Measurements from ENCODE around the gene LPAR5. TPM values are rescaled to one million over a fixed set of nuclear protein-coding genes. Genes with fewer than 3 reads are reported as not detected.

Gene LPAR5
- total RNA-seq, 1 donor from 2014 or later, result 0.57 TPM

DNA sequence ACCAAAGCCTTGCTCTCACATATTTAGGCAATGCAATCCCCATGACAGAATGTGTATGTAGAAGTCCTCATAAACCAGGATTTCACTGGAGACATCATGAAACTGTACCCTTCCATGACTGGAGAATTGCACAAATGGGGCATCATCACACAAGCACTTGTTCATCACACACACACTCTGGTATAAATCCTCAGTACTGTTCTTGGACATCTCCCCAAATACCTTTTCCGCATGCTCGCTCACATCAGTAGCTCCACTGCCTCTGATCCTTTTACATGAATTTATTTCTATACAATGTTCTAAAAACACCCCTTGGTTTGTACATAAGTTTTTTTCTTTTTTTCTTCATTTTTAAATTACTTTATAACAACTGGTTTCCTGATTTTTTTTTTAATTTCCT is 30.5 kb upstream of the LPAR5 start:
- DNase-seq (ENCODE audit: low spot score), result no peak
- Mint-ChIP-seq H3K4me3 (ENCODE audit: unreplicated experiment) (no peak overlapping the region), H3K27me3 (ENCODE audit: low read depth) (no peaks in the 10 kb centered on the region), H3K4me1 (ENCODE audit: low read depth) (peaks cover 23% of the 10 kb centered on the region), H3K9me3 (ENCODE audit: low read depth) (no peaks in the 10 kb centered on the region), H3K27ac (ENCODE audit: unreplicated experiment) (no peak overlapping the region), H3K36me3 (ENCODE audit: low read depth) (peaks cover 29% of the 10 kb centered on the region)
- TF ChIP-seq, protein P1, sequence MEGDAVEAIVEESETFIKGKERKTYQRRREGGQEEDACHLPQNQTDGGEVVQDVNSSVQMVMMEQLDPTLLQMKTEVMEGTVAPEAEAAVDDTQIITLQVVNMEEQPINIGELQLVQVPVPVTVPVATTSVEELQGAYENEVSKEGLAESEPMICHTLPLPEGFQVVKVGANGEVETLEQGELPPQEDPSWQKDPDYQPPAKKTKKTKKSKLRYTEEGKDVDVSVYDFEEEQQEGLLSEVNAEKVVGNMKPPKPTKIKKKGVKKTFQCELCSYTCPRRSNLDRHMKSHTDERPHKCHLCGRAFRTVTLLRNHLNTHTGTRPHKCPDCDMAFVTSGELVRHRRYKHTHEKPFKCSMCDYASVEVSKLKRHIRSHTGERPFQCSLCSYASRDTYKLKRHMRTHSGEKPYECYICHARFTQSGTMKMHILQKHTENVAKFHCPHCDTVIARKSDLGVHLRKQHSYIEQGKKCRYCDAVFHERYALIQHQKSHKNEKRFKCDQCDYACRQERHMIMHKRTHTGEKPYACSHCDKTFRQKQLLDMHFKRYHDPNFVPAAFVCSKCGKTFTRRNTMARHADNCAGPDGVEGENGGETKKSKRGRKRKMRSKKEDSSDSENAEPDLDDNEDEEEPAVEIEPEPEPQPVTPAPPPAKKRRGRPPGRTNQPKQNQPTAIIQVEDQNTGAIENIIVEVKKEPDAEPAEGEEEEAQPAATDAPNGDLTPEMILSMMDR (IDR thresholded peaks at IDR 0.05), result no peak

DNA sequence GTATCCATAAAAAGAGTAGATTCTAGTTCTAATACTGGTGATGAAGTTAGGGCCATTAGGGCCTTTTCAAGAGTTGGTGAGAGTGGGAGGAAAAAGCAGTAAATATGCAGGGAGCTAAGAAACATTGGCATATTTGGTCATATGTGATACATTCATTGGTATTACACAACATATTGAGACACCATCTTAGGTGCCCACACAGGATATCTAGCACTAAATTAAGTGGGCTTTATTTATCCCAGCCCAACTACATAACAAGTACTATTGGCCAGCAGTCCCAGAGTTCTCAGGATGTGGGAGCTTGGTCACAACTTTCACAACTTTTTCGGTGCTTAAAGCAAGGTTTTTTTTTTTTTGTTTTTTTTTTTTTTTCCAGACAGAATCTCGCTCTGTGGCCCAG is 29.1 kb upstream of the LPAR5 start:
- Mint-ChIP-seq H3K4me3 (ENCODE audit: unreplicated experiment) (no peak overlapping the region), H3K36me3 (ENCODE audit: low read depth) (peaks cover 20% of the 10 kb centered on the region), H3K27ac (ENCODE audit: unreplicated experiment) (no peak overlapping the region), H3K27me3 (ENCODE audit: low read depth) (no peaks in the 10 kb centered on the region), H3K4me1 (ENCODE audit: low read depth) (peaks cover 23% of the 10 kb centered on the region), H3K9me3 (ENCODE audit: low read depth) (no peaks in the 10 kb centered on the region)
- DNase-seq (ENCODE audit: low spot score), result no peak
- TF ChIP-seq, protein P1 (IDR thresholded peaks at IDR 0.05), result no peak

DNA sequence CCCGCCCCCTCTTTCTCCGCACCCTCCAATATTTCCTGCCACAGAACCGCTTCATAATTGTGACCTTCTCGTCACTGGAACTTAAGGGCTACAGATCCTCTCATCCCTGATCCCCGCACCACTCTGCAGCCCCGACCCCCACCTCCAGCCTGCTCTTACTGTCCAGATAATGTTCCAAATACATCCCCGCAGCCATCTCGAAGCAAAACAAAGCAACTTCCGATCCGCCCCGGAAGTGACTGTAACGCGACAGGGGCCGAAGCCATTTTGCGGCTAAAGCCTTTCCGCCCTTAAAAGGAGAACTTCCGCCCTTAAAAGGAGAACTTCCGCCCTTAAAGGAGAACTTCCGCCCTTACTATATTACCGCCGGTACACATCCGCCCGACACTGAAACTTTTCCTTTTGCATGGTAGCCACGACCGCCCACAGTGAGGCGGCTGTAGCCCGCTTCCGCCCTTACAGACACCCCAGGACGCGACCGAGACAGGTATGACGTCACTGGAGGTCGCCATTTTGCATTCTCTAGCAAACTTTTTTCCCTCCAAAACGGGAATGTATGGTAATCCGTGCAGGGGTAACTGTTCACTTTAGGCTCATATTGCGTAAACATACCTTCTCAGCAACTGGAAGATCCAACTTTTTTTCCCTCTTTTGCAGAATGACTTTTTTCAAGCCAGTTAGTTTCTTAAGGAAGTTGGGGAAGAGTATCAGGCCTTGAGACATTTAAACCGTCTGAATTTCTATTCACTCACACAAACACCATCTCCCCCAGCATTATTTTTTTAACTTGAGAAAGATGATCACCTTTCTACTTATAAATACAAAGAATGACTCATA is 27.4 kb upstream of the LPAR5 start, which contains the start of gene ING4:
TSS of gene ING4 (minus strand) at position 214 of the 837 bp plus-strand sequence. CDS start at position 196, 18 bp downstream.
- peak within 1 kb of the TSS; percentile 99 for H3K27ac Mint-ChIP-seq (ENCODE audit: unreplicated experiment)
- peak; percentile 98 for DNase-seq (ENCODE audit: low spot score)
- H3K4me1 Mint-ChIP-seq (ENCODE audit: low read depth), result peaks cover 23% of the 10 kb centered on the region
- no peaks in the 10 kb centered on the region for H3K9me3 Mint-ChIP-seq (ENCODE audit: low read depth)
- peaks cover 16% of the 10 kb centered on the region for H3K36me3 Mint-ChIP-seq (ENCODE audit: low read depth)
- no peaks in the 10 kb centered on the region for H3K27me3 Mint-ChIP-seq (ENCODE audit: low read depth)
- peak within 1 kb of the TSS; percentile 99 for H3K4me3 Mint-ChIP-seq (ENCODE audit: unreplicated experiment)
- TF ChIP-seq, protein P1 (IDR thresholded peaks at IDR 0.05), result no peak

DNA sequence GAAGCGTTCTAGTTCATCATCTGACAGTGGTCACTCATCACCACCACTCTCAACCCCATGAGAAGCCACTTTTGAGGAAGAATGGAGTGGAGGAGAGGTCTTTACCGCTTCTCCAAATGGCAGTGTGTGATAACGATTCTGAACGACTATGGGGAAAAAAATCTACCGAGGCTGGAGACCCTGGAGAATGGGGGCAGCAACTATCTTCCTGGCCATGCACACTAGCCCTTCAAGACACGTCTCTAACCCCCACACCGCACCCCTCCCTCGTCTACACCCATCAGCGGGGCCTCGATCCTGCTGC is 26.8 kb upstream of the LPAR5 start:
- TF ChIP-seq, protein P1 (IDR thresholded peaks at IDR 0.05), result no peak
- DNase-seq (ENCODE audit: low spot score), result no peak
- peak overlapping the region; percentile 99 for H3K27ac Mint-ChIP-seq (ENCODE audit: unreplicated experiment)
- H3K4me3 Mint-ChIP-seq (ENCODE audit: unreplicated experiment), result peak overlapping the region; percentile 99
- H3K36me3 Mint-ChIP-seq (ENCODE audit: low read depth), result peaks cover 10% of the 10 kb centered on the region
- H3K4me1 Mint-ChIP-seq (ENCODE audit: low read depth), result peaks cover 23% of the 10 kb centered on the region
- no peaks in the 10 kb centered on the region for H3K9me3 Mint-ChIP-seq (ENCODE audit: low read depth)
- no peaks in the 10 kb centered on the region for H3K27me3 Mint-ChIP-seq (ENCODE audit: low read depth)

DNA sequence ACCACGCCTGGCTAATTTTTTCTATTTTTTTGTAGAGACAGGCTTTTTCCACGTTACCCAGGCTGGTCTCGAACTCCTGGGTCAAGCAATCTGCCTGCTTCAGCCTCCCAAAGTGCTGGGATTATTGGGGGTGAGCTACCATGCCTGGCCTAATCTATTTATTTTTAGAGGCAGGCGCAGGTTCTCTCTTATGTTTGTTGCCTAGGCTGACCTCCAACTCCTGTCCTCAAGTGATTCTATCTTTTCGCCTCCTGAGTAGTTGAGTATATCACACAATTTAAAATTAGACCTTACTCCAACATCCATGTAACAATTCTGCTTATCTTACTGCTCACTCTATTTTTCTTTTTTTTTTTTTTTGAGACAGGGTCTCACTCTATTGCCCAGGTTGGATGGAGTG is 18.2 kb upstream of the LPAR5 start:
- TF ChIP-seq, protein P1 (IDR thresholded peaks at IDR 0.05), result no peak
- H3K9me3 Mint-ChIP-seq (ENCODE audit: low read depth), result no peaks in the 10 kb centered on the region
- H3K27me3 Mint-ChIP-seq (ENCODE audit: low read depth), result no peaks in the 10 kb centered on the region
- peaks cover 39% of the 10 kb centered on the region for H3K36me3 Mint-ChIP-seq (ENCODE audit: low read depth)
- H3K4me3 Mint-ChIP-seq (ENCODE audit: unreplicated experiment), result no peak overlapping the region
- H3K27ac Mint-ChIP-seq (ENCODE audit: unreplicated experiment), result no peak overlapping the region
- no peaks in the 10 kb centered on the region for H3K4me1 Mint-ChIP-seq (ENCODE audit: low read depth)
- no peak for DNase-seq (ENCODE audit: low spot score)

All from chondrocyte (in vitro differentiated cells).